Gastroesophageal sphincter (tissue), 3 donors: ENCODE measurements around the gene RANBP1.

ENCODE experiments used
- CTCF ChIP-seq, 4 experiments: fragments of 200-600 bp in 2 of 4; fragments of 450-650 bp in 2 of 4; sonication (generic) in 1 of 4; IDR thresholded peaks; one replicate each; pipeline ENCODE4 v1.5.1; 2017 to 2019; ENCODE audit warnings: antibody characterized with exemption in 4 of 4, mild to moderate bottlenecking in 2 of 4, moderate library complexity in 2 of 4
- EP300 ChIP-seq: sonication (generic); formaldehyde crosslinking; IDR thresholded peaks from one replicate; pipeline ENCODE4 v1.6.1; 2017; ENCODE audit warnings: antibody characterized with exemption, mild to moderate bottlenecking
- POLR2A ChIP-seq, 2 donors: fragments of 450-650 bp; IDR thresholded peaks; one replicate each; pipeline ENCODE4 v1.6.1; 2017; ENCODE audit warnings: antibody characterized with exemption in 2 of 2, mild to moderate bottlenecking in 2 of 2, moderate library complexity in 1 of 2
- POLR2AphosphoS5 ChIP-seq: sonication (generic); formaldehyde crosslinking; IDR thresholded peaks from one replicate; pipeline ENCODE4 v1.6.1; 2017; ENCODE audit warnings: antibody characterized with exemption

DNA sequence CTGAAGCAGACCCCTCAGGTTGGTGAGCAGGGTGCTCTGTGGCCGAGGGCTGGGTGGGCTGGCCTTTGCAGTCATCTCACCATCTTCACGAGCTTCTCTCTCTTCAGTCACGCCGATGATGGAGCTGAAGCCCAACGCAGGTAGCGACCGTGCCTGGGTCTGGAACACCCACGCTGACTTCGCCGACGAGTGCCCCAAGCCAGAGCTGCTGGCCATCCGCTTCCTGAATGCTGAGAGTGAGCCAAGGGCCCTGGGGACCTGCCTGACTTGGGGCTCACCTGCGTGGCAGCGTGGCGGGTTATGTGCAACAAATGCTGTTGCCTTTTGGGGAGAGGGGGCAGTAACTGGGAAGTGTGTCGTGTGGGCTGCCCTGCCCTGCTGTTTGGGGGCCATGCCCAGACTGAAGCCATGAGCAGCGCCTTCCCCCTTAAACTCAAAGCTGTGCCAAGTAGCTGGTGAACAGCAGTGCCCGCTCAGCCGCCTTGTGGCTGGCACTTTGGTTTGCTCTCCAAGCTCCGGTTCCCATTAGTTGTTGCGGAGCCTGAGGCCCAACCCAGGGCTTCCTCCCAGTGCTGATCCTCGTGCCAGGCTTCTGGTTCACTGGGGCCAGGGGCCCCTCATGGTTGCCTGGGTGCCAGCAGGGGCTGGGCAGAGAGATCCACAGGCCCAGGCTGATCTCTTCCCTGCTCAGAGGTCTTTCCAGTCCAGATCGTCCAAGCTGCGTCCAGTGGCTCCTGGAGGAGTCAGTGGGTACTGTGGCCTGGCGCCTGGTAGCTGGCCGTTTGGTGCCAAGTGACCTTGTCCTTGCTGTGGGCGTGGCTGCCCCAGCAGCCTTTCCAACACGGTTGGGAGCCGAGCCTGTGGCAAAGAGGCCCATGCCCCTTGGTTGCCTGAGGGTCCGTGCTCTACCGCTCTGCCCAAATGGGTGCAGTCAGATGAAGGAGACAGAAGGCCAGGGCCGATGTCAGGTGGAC, 9.6 kb downstream of the RANBP1 start:
- no peak for TF ChIP-seq CTCF (IDR thresholded peaks at IDR 0.05)
- no peak for TF ChIP-seq EP300
- TF ChIP-seq POLR2AphosphoS5: no peak
- no peak for TF ChIP-seq POLR2A (IDR thresholded peaks at IDR 0.05)
